Spleen (tissue), 11 donors: ENCODE data around the gene MEIKIN. TPM values are rescaled to one million over a fixed set of nuclear protein-coding genes. Genes with fewer than 3 reads are reported as not detected.

Source experiments
- DNase-seq: peaks from one replicate; pipeline ENCODE4 v3.0.0-alpha.2; 2020
- H3K27ac ChIP-seq, 8 donors: fragments of 200-600 bp; sonication (generic) in 7 of 8; 1 replicate in 4 of 8; 2 replicates in 4 of 8; pipeline versions ENCODE4 v1.5.0 to v1.8.0; 2016 to 2021; ENCODE audit warnings: inconsistent platforms in 4 of 8, mild to moderate bottlenecking in 4 of 8, moderate library complexity in 1 of 8
- H3K27me3 ChIP-seq, 7 donors: fragments of 200-600 bp; sonication (generic) in 6 of 7; replicated peaks in 1 of 7; 1 replicate in 4 of 7; 2 replicates in 3 of 7; pipeline versions ENCODE4 v1.5.0 to v1.8.0; 2016 to 2021; ENCODE audit warnings: inconsistent platforms in 3 of 7, mild to moderate bottlenecking in 1 of 7
- H3K36me3 ChIP-seq, 6 donors: fragments of 200-600 bp; sonication (generic) in 5 of 6; 1 replicate in 4 of 6; 2 replicates in 2 of 6; pipeline versions ENCODE4 v1.5.0 to v1.8.0; 2016 to 2021; ENCODE audit warnings: inconsistent platforms in 2 of 6
- H3K4me1 ChIP-seq, 6 donors: fragments of 200-600 bp; sonication (generic) in 5 of 6; 1 replicate in 3 of 6; 2 replicates in 3 of 6; pipeline versions ENCODE4 v1.5.0 to v1.8.0; 2016 to 2021; ENCODE audit warnings: inconsistent platforms in 3 of 6
- H3K4me3 ChIP-seq, 8 donors: fragments of 200-600 bp; sonication (generic) in 7 of 8; 1 replicate in 4 of 8; 2 replicates in 4 of 8; pipeline versions ENCODE4 v1.5.0 to v1.8.0; 2016 to 2021; ENCODE audit warnings: inconsistent platforms in 4 of 8, mild to moderate bottlenecking in 4 of 8, moderate library complexity in 2 of 8
- H3K9me3 ChIP-seq, 8 donors: fragments of 200-600 bp; sonication (generic) in 7 of 8; 1 replicate in 4 of 8; 2 replicates in 4 of 8; pipeline versions ENCODE4 v1.5.0 to v1.8.0; 2016 to 2021; ENCODE audit warnings: inconsistent platforms in 4 of 8
- POLR2A ChIP-seq, 3 donors: fragments of 450-650 bp; IDR thresholded peaks; one replicate each; pipeline ENCODE4 v1.5.1; 2017; ENCODE audit warnings: antibody characterized with exemption in 3 of 3, mild to moderate bottlenecking in 1 of 3
- POLR2AphosphoS5 ChIP-seq, 3 donors: sonication (generic); formaldehyde crosslinking; IDR thresholded peaks; one replicate each; pipeline ENCODE4 v1.5.1; 2017; ENCODE audit warnings: antibody characterized with exemption in 3 of 3
- WGBS, 5 donors: extraction: QIAGEN DNeasy Blood & Tissue Kit in 3 of 5; methylation state at CpG; one replicate each; pipeline versions ENCODE4 v1.1.5 to v1.1.7; 2013 to 2018; 5-methylcytosine and 5-hydroxymethylcytosine counted together
- intact Hi-C: fragments of 100-400 bp; cut with DNase I; formaldehyde crosslinking; loops from one replicate; pipeline ENCODE4 v1.15.0; 2023; ENCODE audit warnings: low total_unique reads
- polyA plus RNA-seq, 3 donors: library from polyadenylated mRNA; stranded (reverse); fragments of 200-250 nt; gene quantifications; one replicate each; pipeline ENCODE4 v1.2.1, GENCODE V29; 2013
- total RNA-seq, 7 donors: library from RNA; depleted of rRNA in 3 of 7; stranded (reverse); fragments of >200 nt in 3 of 7; fragmentation: NEBNext Ultra II Directional in 4 of 7; extraction: Animal tissue kit (Norgen Biotek cat#: 25700) in 4 of 7; gene quantifications; one replicate each; pipeline versions ENCODE4 v1.1.0 to v1.2.1, GENCODE V29; 2016 to 2021
- TF ChIP-seq, protein P1 (sequence below), 11 experiments: fragments of 200-600 bp in 7 of 11; fragments of 450-650 bp in 4 of 11; sonication (generic) in 4 of 11; IDR thresholded peaks in 8 of 11; conservative IDR thresholded peaks in 3 of 11; 1 replicate in 7 of 11; 2 replicates in 4 of 11; pipeline versions ENCODE4 v1.4.0 to v1.8.0; 2016 to 2021; ENCODE audit warnings: antibody characterized with exemption in 11 of 11, inconsistent platforms in 4 of 11, mild to moderate bottlenecking in 1 of 11
- donor health status: healthy with polysubstance abuse.
- donor health status: DM: no; HTN: no; CAD: no; lungs with moderate emphysema.
- donor health status: DM: no; HTN: no; CAD: no.
- donor health status: Bipolar disorder and iron deficiency.
- donor health status: healthy.
- donor health status: DM: no; HTN: no; CAD: no.
- donor health status: DM: yes; HTN: yes; CAD: no.

MEIKIN gene
- total and polyA plus RNA-seq, 10 donors, result 0.24 TPM; not detected in 9

GRCh38 chr5:131825404-131826013, 120.0 kb downstream of the MEIKIN start:
- WGBS, 5 donors, result 62 to 86% (median 70%) methylated on average over 2 of the region's 2 CpGs
- H3K27me3 ChIP-seq, result no peaks in the 10 kb centered on the region
- H3K4me1 ChIP-seq, result no peaks in the 10 kb centered on the region
- no peak overlapping the region for H3K4me3 ChIP-seq
- intact Hi-C loops, result no loop called here
- no peaks in the 10 kb centered on the region for H3K36me3 ChIP-seq
- peaks cover 0 to 9% (median 0%) of the 10 kb centered on the region in 8 donors for H3K9me3 ChIP-seq
- H3K27ac ChIP-seq, result no peak overlapping the region
- no peak for DNase-seq
- no peak for TF ChIP-seq POLR2AphosphoS5 (IDR thresholded peaks at IDR 0.05)

DNA sequence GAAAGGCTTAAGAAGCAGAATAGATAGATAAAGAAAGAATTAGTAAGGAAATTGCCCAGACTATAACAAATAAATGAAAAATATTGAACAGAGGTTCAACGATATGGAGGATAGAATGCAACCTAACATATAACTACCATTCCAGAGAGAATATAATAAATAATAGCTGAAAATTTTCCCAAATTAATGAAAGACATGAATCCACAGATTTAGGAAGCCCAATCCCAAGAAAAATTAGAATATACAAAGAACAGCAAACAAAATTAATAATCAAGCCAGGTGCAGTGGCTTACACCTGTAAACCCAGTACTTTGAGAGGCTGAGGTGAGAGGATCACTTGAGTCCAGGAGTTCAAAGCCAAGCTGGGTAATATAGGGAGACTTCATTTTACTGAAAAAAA, 120.8 kb downstream of the MEIKIN start:
- H3K36me3 ChIP-seq, result no peaks in the 10 kb centered on the region
- H3K9me3 ChIP-seq, result peaks cover 0 to 9% (median 0%) of the 10 kb centered on the region in 8 donors
- no peaks in the 10 kb centered on the region for H3K4me1 ChIP-seq
- intact Hi-C loops, result no loop called here
- no peak overlapping the region for H3K27ac ChIP-seq
- no peaks in the 10 kb centered on the region for H3K27me3 ChIP-seq
- H3K4me3 ChIP-seq, result no peak overlapping the region
- 94 to 98% (median 97%) methylated on average over 1 of the region's 1 CpG for WGBS, 5 donors
- TF ChIP-seq POLR2AphosphoS5 (IDR thresholded peaks at IDR 0.05), result no peak
- TF ChIP-seq, protein P1, sequence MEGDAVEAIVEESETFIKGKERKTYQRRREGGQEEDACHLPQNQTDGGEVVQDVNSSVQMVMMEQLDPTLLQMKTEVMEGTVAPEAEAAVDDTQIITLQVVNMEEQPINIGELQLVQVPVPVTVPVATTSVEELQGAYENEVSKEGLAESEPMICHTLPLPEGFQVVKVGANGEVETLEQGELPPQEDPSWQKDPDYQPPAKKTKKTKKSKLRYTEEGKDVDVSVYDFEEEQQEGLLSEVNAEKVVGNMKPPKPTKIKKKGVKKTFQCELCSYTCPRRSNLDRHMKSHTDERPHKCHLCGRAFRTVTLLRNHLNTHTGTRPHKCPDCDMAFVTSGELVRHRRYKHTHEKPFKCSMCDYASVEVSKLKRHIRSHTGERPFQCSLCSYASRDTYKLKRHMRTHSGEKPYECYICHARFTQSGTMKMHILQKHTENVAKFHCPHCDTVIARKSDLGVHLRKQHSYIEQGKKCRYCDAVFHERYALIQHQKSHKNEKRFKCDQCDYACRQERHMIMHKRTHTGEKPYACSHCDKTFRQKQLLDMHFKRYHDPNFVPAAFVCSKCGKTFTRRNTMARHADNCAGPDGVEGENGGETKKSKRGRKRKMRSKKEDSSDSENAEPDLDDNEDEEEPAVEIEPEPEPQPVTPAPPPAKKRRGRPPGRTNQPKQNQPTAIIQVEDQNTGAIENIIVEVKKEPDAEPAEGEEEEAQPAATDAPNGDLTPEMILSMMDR (IDR thresholded peaks at IDR 0.05 in 8 of 11, conservative IDR thresholded peaks at IDR 0.05 in 3 of 11), result no peak
- TF ChIP-seq POLR2A (IDR thresholded peaks at IDR 0.05), result no peak
- DNase-seq, result no peak

DNA sequence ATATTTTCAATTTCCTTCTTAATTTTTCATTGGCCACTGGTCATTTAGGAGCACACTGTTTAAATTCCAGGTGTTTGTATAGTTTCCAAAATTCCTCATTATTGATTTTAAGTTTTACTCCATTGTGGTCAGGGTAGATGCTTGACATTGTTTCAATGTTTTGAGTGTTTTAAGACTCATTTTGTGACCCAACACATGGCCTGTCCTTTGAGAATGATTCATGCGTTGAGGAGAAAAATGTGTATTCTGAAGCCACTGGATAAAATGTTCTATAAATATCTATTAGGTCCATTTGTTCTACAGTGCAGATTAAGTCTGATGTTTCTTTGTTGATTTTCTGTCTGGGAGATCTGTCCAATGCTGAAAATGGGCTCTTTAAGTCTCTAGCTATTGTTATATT, 124.2 kb downstream of the MEIKIN start:
- intact Hi-C loops, result no loop called here
- Histone ChIP-seq H3K4me3 (no peak overlapping the region), H3K27ac (no peak overlapping the region), H3K4me1 (peaks cover 0 to 17% (median 0%) of the 10 kb centered on the region in 6 donors), H3K9me3 (peaks cover 0 to 4% (median 0%) of the 10 kb centered on the region in 8 donors), H3K36me3 (no peaks in the 10 kb centered on the region), H3K27me3 (no peaks in the 10 kb centered on the region)
- TF ChIP-seq POLR2AphosphoS5 (IDR thresholded peaks at IDR 0.05) (no peak), POLR2A (IDR thresholded peaks at IDR 0.05) (no peak)
- TF ChIP-seq, protein P1 (IDR thresholded peaks at IDR 0.05 in 8 of 11, conservative IDR thresholded peaks at IDR 0.05 in 3 of 11), result no peak
- WGBS, 5 donors, result 87 to 97% (median 95%) methylated on average over 1 of the region's 1 CpG
- DNase-seq, result no peak

- Histone ChIP-seq H3K4me1 (peaks cover 0 to 17% (median 0%) of the 10 kb centered on the region in 6 donors), H3K9me3 (no peaks in the 10 kb centered on the region), H3K27ac (no peak overlapping the region), H3K27me3 (no peaks in the 10 kb centered on the region), H3K4me3 (no peak overlapping the region), H3K36me3 (no peaks in the 10 kb centered on the region)
- 64 to 71% (median 66%) methylated on average over 2 of the region's 2 CpGs for WGBS, 5 donors
- DNase-seq, result no peak
- intact Hi-C loops, result no loop called here
- no peak for TF ChIP-seq POLR2AphosphoS5 (IDR thresholded peaks at IDR 0.05)
- no peak for TF ChIP-seq POLR2A (IDR thresholded peaks at IDR 0.05)
Observed at GRCh38 chr5:131818001-131818724, 127.3 kb downstream of the MEIKIN start.

GRCh38 chr5:131814990-131815389, 130.5 kb downstream of the MEIKIN start:
- WGBS, 5 donors, result 71 to 84% (median 81%) methylated on average over 2 of the region's 2 CpGs
- TF ChIP-seq, protein P1 (IDR thresholded peaks at IDR 0.05 in 8 of 11, conservative IDR thresholded peaks at IDR 0.05 in 3 of 11), result no peak
- TF ChIP-seq POLR2AphosphoS5 (IDR thresholded peaks at IDR 0.05) (no peak), POLR2A (IDR thresholded peaks at IDR 0.05) (no peak)
- DNase-seq, result no peak
- no peaks in the 10 kb centered on the region for H3K36me3 ChIP-seq
- no peaks in the 10 kb centered on the region for H3K27me3 ChIP-seq
- no peak overlapping the region for H3K27ac ChIP-seq
- intact Hi-C loops, result no loop called here
- H3K9me3 ChIP-seq, result no peaks in the 10 kb centered on the region
- no peak overlapping the region for H3K4me3 ChIP-seq
- peaks cover 0 to 25% (median 0%) of the 10 kb centered on the region in 6 donors for H3K4me1 ChIP-seq
